Skeletal muscle cell (primary cell): ENCODE results near the gene CCDC127.
A peak's percentile ranks its signal among the peaks of the same experiment; 100 is the strongest.
"Not testable (repeated sequence)": the region's sequence is repeated elsewhere in the genome, so short reads cannot be mapped to it uniquely, and the experiment has no call there.

Experiments used
- DNase-seq: peaks from one replicate; pipeline ENCODE4 v3.0.0-alpha.2; 2010; ENCODE audit warnings: low read depth
- H3K4me3 ChIP-seq: 2 replicates; pipeline ENCODE4 v1.5.1; 2011; ENCODE audit warnings: low read depth, mild to moderate bottlenecking, control low read depth, low read length, moderate library complexity

CCDC127 gene

GRCh38 chr5:164783-165182, 53.2 kb downstream of the CCDC127 start:
- H3K4me3 ChIP-seq, DNase-seq: not testable (repeated sequence)

GRCh38 chr5:164244-164643, 53.7 kb downstream of the CCDC127 start:
- no peak overlapping the region for H3K4me3 ChIP-seq
- no peak for DNase-seq

GRCh38 chr5:163841-164240, 54.1 kb downstream of the CCDC127 start:
- H3K4me3 ChIP-seq: no peak overlapping the region
- DNase-seq: no peak

GRCh38 chr5:163338-163620, 54.7 kb downstream of the CCDC127 start:
- DNase-seq: no peak

GRCh38 chr5:162565-163337, 55.2 kb downstream of the CCDC127 start:
- H3K4me3 ChIP-seq: no peak overlapping the region
- DNase-seq: no peak

More at GRCh38 chr5:163338-163620, 54.7 kb downstream of the CCDC127 start:
- no peak overlapping the region for H3K4me3 ChIP-seq

GRCh38 chr5:162190-162564, 55.8 kb downstream of the CCDC127 start:
- DNase-seq: no peak
- H3K4me3 ChIP-seq: no peak overlapping the region

GRCh38 chr5:161803-162110, 56.2 kb downstream of the CCDC127 start:
- no peak for DNase-seq
- no peak overlapping the region for H3K4me3 ChIP-seq

GRCh38 chr5:160921-161802, 56.8 kb downstream of the CCDC127 start:
- H3K4me3 ChIP-seq: no peak overlapping the region
- DNase-seq: no peak

GRCh38 chr5:160173-160510, 57.8 kb downstream of the CCDC127 start:
- DNase-seq: peak; percentile 51

GRCh38 chr5:159448-160172, 58.3 kb downstream of the CCDC127 start:
- peak; percentile 65 for DNase-seq
- H3K4me3 ChIP-seq: no peak overlapping the region

More at GRCh38 chr5:160173-160510, 57.8 kb downstream of the CCDC127 start:
- H3K4me3 ChIP-seq: no peak overlapping the region

GRCh38 chr5:158807-159447, 59.0 kb downstream of the CCDC127 start:
- DNase-seq: no peak
- no peak overlapping the region for H3K4me3 ChIP-seq

- no peak overlapping the region for H3K4me3 ChIP-seq
- no peak for DNase-seq
Measured at GRCh38 chr5:157801-158200, 60.2 kb downstream of the CCDC127 start.

- DNase-seq: no peak
- no peak overlapping the region for H3K4me3 ChIP-seq
Measured at GRCh38 chr5:157126-157715, 60.7 kb downstream of the CCDC127 start.

GRCh38 chr5:156411-157072, 61.4 kb downstream of the CCDC127 start:
- H3K4me3 ChIP-seq: no peak overlapping the region
- DNase-seq: no peak

- H3K4me3 ChIP-seq: no peak overlapping the region
- DNase-seq: no peak
Measured at GRCh38 chr5:155651-156410, 62.1 kb downstream of the CCDC127 start.

- no peak for DNase-seq
- no peak overlapping the region for H3K4me3 ChIP-seq
Measured at GRCh38 chr5:154826-155225, 63.1 kb downstream of the CCDC127 start.

GRCh38 chr5:154236-154635, 63.7 kb downstream of the CCDC127 start:
- no peak for DNase-seq
- no peak overlapping the region for H3K4me3 ChIP-seq

- DNase-seq: no peak
- H3K4me3 ChIP-seq: no peak overlapping the region
Measured at GRCh38 chr5:153256-153655, 64.7 kb downstream of the CCDC127 start.
